GM19468 (cell line): ENCODE measurements around the gene ADPRM.
"Not testable (repeated sequence)": the region's sequence is repeated elsewhere in the genome, so short reads cannot be mapped to it uniquely, and the experiment has no call there.

ENCODE experiments used
- ATAC-seq: cut with Tn5 transposase; IDR thresholded peaks from one replicate; pipeline ENCODE4 v1.9.1; 2021; ENCODE audit warnings: mild to moderate bottlenecking, moderate library complexity, moderate number of reproducible peaks; ENCODE audit not compliant: unreplicated experiment; ENCODE audit errors: extremely low read depth

Gene ADPRM

GRCh38 chr17:10697092-10698081, at the start of gene ADPRM, which contains the start of gene SCO1:
Gene ADPRM, plus strand, starts transcription at chr17:10697594. Its CDS starts 7,333 bp downstream, at chr17:10704927.
Gene SCO1, minus strand, starts transcription at chr17:10697533. Its CDS starts 26 bp downstream, at chr17:10697507.
- peak; percentile 95 for ATAC-seq

GRCh38 chr17:10648381-10648780, 49.0 kb upstream of the ADPRM start:
- no peak for ATAC-seq

- no peak for ATAC-seq
Observed at GRCh38 chr17:10648956-10649355, 48.4 kb upstream of the ADPRM start.

GRCh38 chr17:10649602-10650001, 47.8 kb upstream of the ADPRM start:
- ATAC-seq = no peak

- no peak for ATAC-seq
Observed at GRCh38 chr17:10651927-10652326, 45.5 kb upstream of the ADPRM start.

GRCh38 chr17:10652984-10653659, 44.3 kb upstream of the ADPRM start:
- no peak for ATAC-seq

GRCh38 chr17:10653987-10654386, 43.4 kb upstream of the ADPRM start:
- ATAC-seq = no peak

GRCh38 chr17:10657148-10657547, 40.2 kb upstream of the ADPRM start, which contains the start of gene MYH3:
Gene MYH3, minus strand, starts transcription at chr17:10657309. Its CDS starts 2,245 bp downstream, at chr17:10655064.
- no peak for ATAC-seq

- no peak for ATAC-seq
Observed at GRCh38 chr17:10657879-10658278, 39.5 kb upstream of the ADPRM start.

- no peak for ATAC-seq
Observed at GRCh38 chr17:10661437-10661836, 36.0 kb upstream of the ADPRM start.

- ATAC-seq = no peak
Observed at GRCh38 chr17:10663231-10663630, 34.2 kb upstream of the ADPRM start.

GRCh38 chr17:10664571-10664970, 32.8 kb upstream of the ADPRM start:
- ATAC-seq = no peak

GRCh38 chr17:10666906-10667305, 30.5 kb upstream of the ADPRM start:
- ATAC-seq = no peak

GRCh38 chr17:10668775-10669174, 28.6 kb upstream of the ADPRM start:
- no peak for ATAC-seq

- ATAC-seq = no peak
Observed at GRCh38 chr17:10673312-10673711, 24.1 kb upstream of the ADPRM start.

- no peak for ATAC-seq
Observed at GRCh38 chr17:10674704-10675103, 22.7 kb upstream of the ADPRM start.

GRCh38 chr17:10681866-10682446, 15.4 kb upstream of the ADPRM start:
- no peak for ATAC-seq

GRCh38 chr17:10683853-10684252, 13.5 kb upstream of the ADPRM start:
- ATAC-seq = no peak

GRCh38 chr17:10687499-10687898, 9.9 kb upstream of the ADPRM start:
- no peak for ATAC-seq

- ATAC-seq = not testable (repeated sequence)
Observed at GRCh38 chr17:10695875-10696407, 1.5 kb upstream of the ADPRM start.
